Nasal cavity respiratory epithelium epithelial cell of viscerocranial mucosa (primary cell): ENCODE measurements around the gene TGFBR3L. TPM values are rescaled to one million over a fixed set of nuclear protein-coding genes. Genes with fewer than 3 reads are reported as not detected.

Source experiments
- total RNA-seq: library from RNA; depleted of rRNA; stranded (reverse); fragments of >200 nt; gene quantifications from 2 replicates; pipeline ENCODE4 v1.2.3, GENCODE V29; 2014

The TGFBR3L gene
- total RNA-seq: 1.6 and 5.8 TPM in 2 replicates

GRCh38 chr19:7914598-7915045, at the start of gene TGFBR3L:
Gene TGFBR3L (plus strand): TSS chr19:7914830.

DNA sequence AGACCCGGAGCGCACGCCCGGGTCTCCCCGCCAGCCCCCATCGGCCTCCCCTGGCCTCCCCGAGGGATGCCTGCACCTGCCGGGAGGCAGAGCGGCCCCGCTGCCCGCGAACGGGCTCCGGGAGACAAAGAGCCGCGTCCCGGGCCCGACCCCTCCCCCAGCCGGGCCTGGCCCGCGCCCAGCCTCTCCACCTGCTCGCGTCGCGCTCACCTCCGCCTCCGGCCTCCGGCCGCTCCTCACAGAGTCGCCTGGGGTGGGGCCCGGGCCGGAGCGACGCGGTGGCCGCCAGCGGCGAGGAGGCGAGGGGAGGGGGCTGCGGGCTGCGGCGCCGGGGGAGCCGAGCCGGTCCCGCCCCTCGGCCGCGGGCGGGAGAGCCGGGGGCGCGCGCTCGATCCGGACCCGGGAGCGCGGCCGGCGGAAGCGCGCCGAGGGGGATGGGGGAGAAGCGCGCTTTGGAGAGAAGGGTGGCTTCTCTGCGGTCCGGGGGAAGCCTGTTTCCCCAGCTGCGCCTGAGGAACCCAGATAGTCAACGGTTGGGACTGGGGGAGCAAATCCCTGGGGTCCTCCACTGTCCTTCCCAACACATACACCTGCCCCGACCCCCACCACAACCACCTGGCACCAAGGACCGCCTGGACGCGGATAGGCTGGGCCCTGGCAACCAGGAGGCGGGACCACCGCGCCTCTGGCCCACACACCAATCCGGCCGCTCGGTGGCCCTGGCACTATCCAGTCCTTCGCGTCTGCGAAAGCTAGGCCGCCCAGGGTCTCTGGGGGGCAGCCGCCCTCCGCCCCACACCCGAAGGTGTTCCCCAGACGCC, 40.3 kb upstream of the TGFBR3L start, which contains the start of gene PRR36:
PRR36 (minus strand) TSS at position 315 of the 821 bp plus-strand sequence. CDS start 701 bp downstream, outside the sequence.

DNA sequence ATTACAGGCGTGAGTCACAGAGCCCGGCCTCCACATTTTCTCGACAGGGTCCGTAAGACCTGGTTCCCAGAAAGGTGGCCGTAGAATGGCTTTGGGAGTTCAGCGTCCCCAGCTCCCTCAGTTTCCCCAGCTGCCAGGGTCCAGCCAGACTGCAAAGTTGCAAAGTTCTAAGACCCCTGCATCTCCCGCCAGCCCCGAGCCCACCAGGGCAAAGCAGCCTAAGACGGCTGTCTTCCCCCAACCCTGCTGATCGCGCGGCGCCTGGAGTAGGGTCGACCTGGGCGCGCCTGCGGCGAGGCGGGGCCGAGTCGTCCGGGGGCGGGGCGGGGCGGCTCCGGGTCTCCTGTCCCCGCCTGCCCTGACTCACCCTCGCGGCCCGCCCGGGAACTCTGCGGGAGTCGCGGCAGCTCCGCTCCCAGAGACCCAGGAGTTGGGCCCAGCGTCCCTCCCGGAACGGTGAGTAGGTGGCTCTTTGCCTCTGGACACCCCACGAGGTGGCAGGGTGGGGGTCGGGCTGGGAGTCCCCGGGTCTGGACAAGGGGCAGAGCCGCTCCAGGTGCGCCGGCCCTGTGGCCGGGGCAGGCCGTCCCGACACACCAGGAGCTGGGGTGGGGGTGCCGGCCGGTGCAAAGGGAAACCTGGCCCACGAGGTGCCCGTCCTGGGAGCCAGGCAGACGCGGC, 26.3 kb upstream of the TGFBR3L start, which contains the start of gene LRRC8E:
LRRC8E (plus strand) TSS at position 366 of the 681 bp plus-strand sequence. CDS start 7,094 bp downstream, outside the sequence.

GRCh38 chr19:7903244-7904073, 11.2 kb upstream of the TGFBR3L start, which contains the start of gene MAP2K7:
Gene MAP2K7 (plus strand): TSS chr19:7903877. CDS start chr19:7903945, 68 bp downstream.

DNA sequence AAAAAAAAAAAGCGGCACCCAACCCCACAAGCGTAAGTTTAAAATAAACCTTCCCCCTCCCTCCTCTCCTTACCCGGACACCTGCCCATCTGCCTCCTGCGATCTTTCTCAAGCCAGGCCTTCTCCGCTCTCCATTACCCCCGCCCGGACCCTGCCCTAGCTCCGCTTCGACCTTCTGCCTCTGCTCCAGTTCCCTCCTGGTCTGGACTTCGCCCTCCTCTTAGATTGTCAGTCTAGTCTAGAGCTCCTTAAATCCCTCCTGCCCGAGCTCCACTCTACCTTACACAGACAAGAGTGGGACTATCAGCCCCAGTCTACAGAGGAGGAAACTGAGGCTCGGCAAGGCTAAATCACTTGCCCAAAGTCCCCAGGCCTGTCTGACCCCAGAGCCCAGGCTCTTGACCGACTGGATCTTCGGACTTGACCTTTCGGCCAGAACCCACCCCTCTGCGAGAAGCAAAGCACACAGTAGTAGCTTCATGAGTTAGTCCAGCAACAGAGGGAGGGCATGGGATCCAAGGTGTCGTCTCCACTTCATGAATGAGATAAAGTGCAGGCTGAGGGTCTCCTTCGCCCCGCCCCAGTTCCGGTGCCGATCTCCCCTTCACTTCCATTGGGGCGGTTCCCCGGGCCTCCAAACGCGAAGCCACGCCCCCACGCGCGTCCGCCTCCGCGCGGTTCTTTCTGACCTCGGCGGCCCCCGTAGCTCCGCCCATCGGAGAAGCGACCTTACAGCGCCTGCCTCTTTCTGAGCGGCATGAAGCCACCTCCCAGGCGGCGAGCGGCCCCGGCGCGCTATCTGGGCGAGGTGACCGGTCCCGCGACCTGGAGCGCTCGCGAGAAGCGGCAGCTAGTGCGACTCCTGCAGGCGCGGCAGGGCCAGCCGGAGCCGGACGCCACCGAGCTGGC, 5.2 kb downstream of the TGFBR3L start, which contains the start of gene SNAPC2:
SNAPC2 (plus strand) TSS at position 729 of the 909 bp plus-strand sequence; CDS start at position 758, 29 bp downstream.

GRCh38 chr19:7926021-7926726, 11.5 kb downstream of the TGFBR3L start, which contains the start of gene CTXN1:
Gene CTXN1 (minus strand): TSS chr19:7926135. CDS start chr19:7925538, 597 bp downstream.

GRCh38 chr19:7943444-7944176, 29.0 kb downstream of the TGFBR3L start, which contains the start of gene TIMM44:
Gene TIMM44 (minus strand): TSS chr19:7943666. CDS start chr19:7943651, 15 bp downstream.

Other genes with a start within 250 kb of the TGFBR3L start
- gene RETN, start 245.8 kb upstream of the TGFBR3L start, total RNA-seq: not detected in 2 replicates
- gene MCEMP1, start 237.7 kb upstream of the TGFBR3L start, total RNA-seq: under 0.01 TPM in 1 of 2 replicates, not detected in the other
- gene TRAPPC5, start 234.0 kb upstream of the TGFBR3L start, total RNA-seq: 41.7 and 57.2 TPM in 2 replicates
- gene FCER2, start 212.7 kb upstream of the TGFBR3L start, total RNA-seq: not detected in 2 replicates
- not detected in 2 replicates for gene CLEC4G, start 182.7 kb upstream of the TGFBR3L start, total RNA-seq
- gene CD209, start 167.3 kb upstream of the TGFBR3L start, total RNA-seq: not detected in 2 replicates
- gene CLEC4M, start 151.6 kb upstream of the TGFBR3L start, total RNA-seq: not detected in 2 replicates
- 19.8 and 25.5 TPM in 2 replicates for gene EVI5L, start 84.6 kb upstream of the TGFBR3L start, total RNA-seq
- under 0.01 TPM in 1 of 2 replicates, not detected in the other for gene PRR36, start 40.4 kb upstream of the TGFBR3L start, total RNA-seq
- gene LRRC8E, start 26.3 kb upstream of the TGFBR3L start, total RNA-seq: 18.1 and 28.7 TPM in 2 replicates
- gene MAP2K7, start 11.0 kb upstream of the TGFBR3L start, total RNA-seq: 15.4 and 20.9 TPM in 2 replicates
- 13.3 and 13.9 TPM in 2 replicates for gene SNAPC2, start 5.5 kb downstream of the TGFBR3L start, total RNA-seq
- gene CTXN1, start 11.3 kb downstream of the TGFBR3L start, total RNA-seq: 1.0 and 1.6 TPM in 2 replicates
- gene TIMM44, start 28.8 kb downstream of the TGFBR3L start, total RNA-seq: 85.6 and 116 TPM in 2 replicates
- gene ELAVL1, start 90.8 kb downstream of the TGFBR3L start, total RNA-seq: 20.2 and 72.3 TPM in 2 replicates
- not detected in 2 replicates for gene CCL25, start 137.9 kb downstream of the TGFBR3L start, total RNA-seq
- not detected in 2 replicates for gene FBN3, start 234.8 kb downstream of the TGFBR3L start, total RNA-seq